ENCODE results near the gene KAZN.

DNA sequence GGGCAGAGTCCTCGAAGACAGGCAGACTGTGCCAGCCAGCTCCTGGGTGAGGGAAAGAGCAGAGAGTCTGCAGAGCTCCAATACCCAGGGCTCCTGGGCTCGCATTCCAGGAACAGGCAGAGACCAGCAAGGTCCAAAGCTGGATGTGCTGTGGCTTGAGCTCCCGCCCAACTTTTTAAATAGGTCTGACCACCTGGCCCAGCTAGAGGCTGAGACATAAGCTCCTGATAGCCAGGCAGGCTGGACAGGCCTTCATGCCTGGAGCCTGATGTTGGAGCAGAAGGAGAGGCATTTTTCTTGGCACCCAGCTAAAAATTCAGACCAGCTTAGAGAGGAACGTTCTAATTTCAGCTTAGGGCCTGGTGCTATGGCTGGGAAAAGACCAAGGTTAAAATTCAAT lies 376.6 kb downstream of the KAZN start:
- TF ChIP-seq BHLHE40 (IDR thresholded peaks at IDR 0.05; ENCODE audit: borderline replicate concordance), result no peak
- no peak for TF ChIP-seq ELF4 (IDR thresholded peaks at IDR 0.05)
- TF ChIP-seq L3MBTL2 (conservative IDR thresholded peaks at IDR 0.05), result no peak
- no peak for TF ChIP-seq FOXM1 (IDR thresholded peaks at IDR 0.05; ENCODE audit: borderline replicate concordance)
- no peak for TF ChIP-seq TARDBP (IDR thresholded peaks at IDR 0.05)
- no peak for TF ChIP-seq SUZ12 (IDR thresholded peaks at IDR 0.05)
- TF ChIP-seq FOXA1 (IDR thresholded peaks at IDR 0.05), result no peak
- TF ChIP-seq LEF1 (IDR thresholded peaks at IDR 0.05; ENCODE audit: borderline replicate concordance), result no peak
- no peak for TF ChIP-seq SP1 (IDR thresholded peaks at IDR 0.05)
- TF ChIP-seq NFRKB (IDR thresholded peaks at IDR 0.05), result no peak
- TF ChIP-seq FOXK2 (IDR thresholded peaks at IDR 0.05), result no peak
- TF ChIP-seq, protein P1, sequence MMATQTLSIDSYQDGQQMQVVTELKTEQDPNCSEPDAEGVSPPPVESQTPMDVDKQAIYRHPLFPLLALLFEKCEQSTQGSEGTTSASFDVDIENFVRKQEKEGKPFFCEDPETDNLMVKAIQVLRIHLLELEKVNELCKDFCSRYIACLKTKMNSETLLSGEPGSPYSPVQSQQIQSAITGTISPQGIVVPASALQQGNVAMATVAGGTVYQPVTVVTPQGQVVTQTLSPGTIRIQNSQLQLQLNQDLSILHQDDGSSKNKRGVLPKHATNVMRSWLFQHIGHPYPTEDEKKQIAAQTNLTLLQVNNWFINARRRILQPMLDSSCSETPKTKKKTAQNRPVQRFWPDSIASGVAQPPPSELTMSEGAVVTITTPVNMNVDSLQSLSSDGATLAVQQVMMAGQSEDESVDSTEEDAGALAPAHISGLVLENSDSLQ (IDR thresholded peaks at IDR 0.05), result no peak
- TF ChIP-seq ARNT (IDR thresholded peaks at IDR 0.05), result no peak
- TF ChIP-seq ZNF384 (IDR thresholded peaks at IDR 0.05), result no peak

Measured in HEK293T (cell line).